KMS-11 (cell line): Measurements from ENCODE around the gene CD37.

Experiments
- H2AFZ ChIP-seq: fragments of 200-600 bp; sonication (generic); 2 replicates; pipeline ENCODE4 v1.6.1; 2016; ENCODE audit warnings: antibody characterized with exemption, mixed run types, low read depth
- H3K27ac ChIP-seq: fragments of 200-600 bp; sonication (generic); 2 replicates; pipeline ENCODE4 v1.6.1; 2016; ENCODE audit warnings: mild to moderate bottlenecking, mixed run types
- H3K27me3 ChIP-seq: fragments of 200-600 bp; sonication (generic); 2 replicates; pipeline ENCODE4 v1.6.1; 2017; ENCODE audit warnings: mild to moderate bottlenecking, low read depth, mixed run types, moderate library complexity; ENCODE audit not compliant: insufficient read depth
- H3K36me3 ChIP-seq: fragments of 200-600 bp; sonication (generic); 2 replicates; pipeline ENCODE4 v1.6.1; 2017; ENCODE audit warnings: mild to moderate bottlenecking, mixed run types; ENCODE audit not compliant: insufficient read depth
- H3K4me1 ChIP-seq: fragments of 200-600 bp; sonication (generic); 2 replicates; pipeline ENCODE4 v1.6.1; 2016; ENCODE audit warnings: mild to moderate bottlenecking, low read depth, mixed run types; ENCODE audit not compliant: poor library complexity, severe bottlenecking
- H3K4me2 ChIP-seq: fragments of 200-600 bp; sonication (generic); 2 replicates; pipeline ENCODE4 v1.7.0; 2016; ENCODE audit warnings: mild to moderate bottlenecking, mixed run types
- H3K4me3 ChIP-seq: fragments of 200-600 bp; sonication (generic); IDR thresholded peaks from 2 replicates; pipeline ENCODE4 v1.6.1; 2017; ENCODE audit warnings: low read depth, low read length, mixed read lengths; ENCODE audit not compliant: insufficient read depth
- H3K79me2 ChIP-seq: fragments of 200-600 bp; sonication (generic); 2 replicates; pipeline ENCODE4 v1.6.1; 2016; ENCODE audit warnings: low read depth, mixed run types; ENCODE audit not compliant: insufficient read depth
- H3K9ac ChIP-seq: fragments of 200-600 bp; sonication (generic); 2 replicates; pipeline ENCODE4 v1.6.1; 2016; ENCODE audit warnings: mild to moderate bottlenecking, mixed run types
- H4K20me1 ChIP-seq: fragments of 200-600 bp; sonication (generic); 2 replicates; pipeline ENCODE4 v1.6.1; 2016; ENCODE audit warnings: mild to moderate bottlenecking, mixed run types; ENCODE audit not compliant: insufficient read depth
- TF ChIP-seq, protein P1 (sequence below): fragments of 200-600 bp; sonication (generic); conservative IDR thresholded peaks from 2 replicates; pipeline ENCODE4 v1.6.1; 2017; ENCODE audit warnings: low read depth, mild to moderate bottlenecking, antibody characterized with exemption, low read length, moderate library complexity, mixed read lengths

CD37 gene

GRCh38 chr19:49359851-49360820, 24.9 kb downstream of the CD37 start:
- no peaks in the 10 kb centered on the region for H3K79me2 ChIP-seq
- H3K27me3 ChIP-seq, result peaks cover 97% of the 10 kb centered on the region
- no peak overlapping the region for H2AFZ ChIP-seq
- TF ChIP-seq, protein P1, sequence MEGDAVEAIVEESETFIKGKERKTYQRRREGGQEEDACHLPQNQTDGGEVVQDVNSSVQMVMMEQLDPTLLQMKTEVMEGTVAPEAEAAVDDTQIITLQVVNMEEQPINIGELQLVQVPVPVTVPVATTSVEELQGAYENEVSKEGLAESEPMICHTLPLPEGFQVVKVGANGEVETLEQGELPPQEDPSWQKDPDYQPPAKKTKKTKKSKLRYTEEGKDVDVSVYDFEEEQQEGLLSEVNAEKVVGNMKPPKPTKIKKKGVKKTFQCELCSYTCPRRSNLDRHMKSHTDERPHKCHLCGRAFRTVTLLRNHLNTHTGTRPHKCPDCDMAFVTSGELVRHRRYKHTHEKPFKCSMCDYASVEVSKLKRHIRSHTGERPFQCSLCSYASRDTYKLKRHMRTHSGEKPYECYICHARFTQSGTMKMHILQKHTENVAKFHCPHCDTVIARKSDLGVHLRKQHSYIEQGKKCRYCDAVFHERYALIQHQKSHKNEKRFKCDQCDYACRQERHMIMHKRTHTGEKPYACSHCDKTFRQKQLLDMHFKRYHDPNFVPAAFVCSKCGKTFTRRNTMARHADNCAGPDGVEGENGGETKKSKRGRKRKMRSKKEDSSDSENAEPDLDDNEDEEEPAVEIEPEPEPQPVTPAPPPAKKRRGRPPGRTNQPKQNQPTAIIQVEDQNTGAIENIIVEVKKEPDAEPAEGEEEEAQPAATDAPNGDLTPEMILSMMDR, result no peak
- H3K9ac ChIP-seq, result no peak overlapping the region
- peaks cover 9% of the 10 kb centered on the region for H3K4me1 ChIP-seq
- H3K4me2 ChIP-seq, result no peak overlapping the region
- no peaks in the 10 kb centered on the region for H3K36me3 ChIP-seq
- H4K20me1 ChIP-seq, result no peaks in the 10 kb centered on the region
- H3K27ac ChIP-seq, result no peak overlapping the region
- no peak overlapping the region for H3K4me3 ChIP-seq

DNA sequence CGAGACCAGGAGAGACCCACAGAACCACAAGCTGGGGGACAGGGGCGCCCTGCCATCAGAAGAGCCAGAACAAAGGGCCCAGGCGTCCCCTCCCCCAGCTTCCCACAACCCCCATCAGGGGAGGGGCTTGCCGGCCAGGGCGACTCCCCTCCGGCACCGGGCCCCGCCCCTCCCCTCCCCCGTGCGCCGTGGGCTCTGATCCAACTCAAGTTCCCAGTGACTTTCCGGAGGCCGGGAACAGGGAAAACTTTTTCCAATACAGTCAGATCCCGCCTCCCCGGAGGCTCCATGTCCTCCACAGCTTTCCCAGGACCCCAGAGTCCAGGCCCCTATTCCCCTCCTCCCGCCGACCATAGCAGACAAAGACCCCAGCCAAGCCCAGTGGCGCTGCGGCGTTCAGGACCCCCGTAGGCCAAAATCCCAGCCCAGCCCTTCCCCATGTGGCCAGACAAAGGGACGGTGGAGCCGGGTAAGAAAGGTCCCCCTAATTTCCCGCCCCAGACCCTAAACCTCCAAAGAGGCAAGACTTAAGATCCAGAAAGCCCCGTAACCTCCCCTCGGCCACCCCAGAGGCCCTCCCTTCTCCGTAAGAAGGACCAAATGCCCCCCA, 26.3 kb downstream of the CD37 start:
- Histone ChIP-seq H3K36me3 (no peaks in the 10 kb centered on the region), H3K4me1 (peaks cover 9% of the 10 kb centered on the region), H3K27me3 (peaks cover 84% of the 10 kb centered on the region), H3K4me3 (no peak overlapping the region), H3K79me2 (no peaks in the 10 kb centered on the region), H4K20me1 (no peaks in the 10 kb centered on the region), H2AFZ (no peak overlapping the region), H3K4me2 (no peak overlapping the region), H3K27ac (no peak overlapping the region), H3K9ac (no peak overlapping the region)
- TF ChIP-seq, protein P1, result no peak

GRCh38 chr19:49362048-49362928, 27.1 kb downstream of the CD37 start, which contains the start of gene TEAD2:
TEAD2 (minus strand) TSS chr19:49362416; CDS start chr19:49360075, 2,341 bp downstream.
- Histone ChIP-seq H2AFZ (peak within 1 kb of the TSS; percentile 19; the same call in 1 of the 2 replicates), H3K4me2 (peak within 1 kb of the TSS; percentile 18; the same call in 1 of the 2 replicates), H3K79me2 (no peaks in the 10 kb centered on the region), H3K4me1 (peaks cover 10% of the 10 kb centered on the region), H4K20me1 (no peaks in the 10 kb centered on the region), H3K27me3 (peaks cover 76% of the 10 kb centered on the region), H3K36me3 (no peaks in the 10 kb centered on the region), H3K27ac (no peak within 1 kb of the TSS), H3K4me3 (no peak within 1 kb of the TSS), H3K9ac (no peak within 1 kb of the TSS)
- TF ChIP-seq, protein P1, result no peak

- Histone ChIP-seq H3K79me2 (no peaks in the 10 kb centered on the region), H2AFZ (peak overlapping the region; percentile 19; the same call in 1 of the 2 replicates), H3K27ac (no peak overlapping the region), H3K36me3 (no peaks in the 10 kb centered on the region), H3K4me2 (peak overlapping the region; percentile 18; the same call in 1 of the 2 replicates), H4K20me1 (no peaks in the 10 kb centered on the region), H3K4me1 (peaks cover 13% of the 10 kb centered on the region), H3K4me3 (no peak overlapping the region), H3K27me3 (peaks cover 75% of the 10 kb centered on the region), H3K9ac (no peak overlapping the region)
- TF ChIP-seq, protein P1, result no peak
Measured at GRCh38 chr19:49362929-49363267, 27.7 kb downstream of the CD37 start.
